ENCODE data around the gene DMRTB1. TPM values are rescaled to one million over a fixed set of nuclear protein-coding genes. Genes with fewer than 3 reads are reported as not detected.
A peak's percentile ranks its signal among the peaks of the same experiment; 100 is the strongest.

The DMRTB1 gene
- total RNA-seq (ENCODE audit: low replicate concordance): not detected in 2 replicates

DNA sequence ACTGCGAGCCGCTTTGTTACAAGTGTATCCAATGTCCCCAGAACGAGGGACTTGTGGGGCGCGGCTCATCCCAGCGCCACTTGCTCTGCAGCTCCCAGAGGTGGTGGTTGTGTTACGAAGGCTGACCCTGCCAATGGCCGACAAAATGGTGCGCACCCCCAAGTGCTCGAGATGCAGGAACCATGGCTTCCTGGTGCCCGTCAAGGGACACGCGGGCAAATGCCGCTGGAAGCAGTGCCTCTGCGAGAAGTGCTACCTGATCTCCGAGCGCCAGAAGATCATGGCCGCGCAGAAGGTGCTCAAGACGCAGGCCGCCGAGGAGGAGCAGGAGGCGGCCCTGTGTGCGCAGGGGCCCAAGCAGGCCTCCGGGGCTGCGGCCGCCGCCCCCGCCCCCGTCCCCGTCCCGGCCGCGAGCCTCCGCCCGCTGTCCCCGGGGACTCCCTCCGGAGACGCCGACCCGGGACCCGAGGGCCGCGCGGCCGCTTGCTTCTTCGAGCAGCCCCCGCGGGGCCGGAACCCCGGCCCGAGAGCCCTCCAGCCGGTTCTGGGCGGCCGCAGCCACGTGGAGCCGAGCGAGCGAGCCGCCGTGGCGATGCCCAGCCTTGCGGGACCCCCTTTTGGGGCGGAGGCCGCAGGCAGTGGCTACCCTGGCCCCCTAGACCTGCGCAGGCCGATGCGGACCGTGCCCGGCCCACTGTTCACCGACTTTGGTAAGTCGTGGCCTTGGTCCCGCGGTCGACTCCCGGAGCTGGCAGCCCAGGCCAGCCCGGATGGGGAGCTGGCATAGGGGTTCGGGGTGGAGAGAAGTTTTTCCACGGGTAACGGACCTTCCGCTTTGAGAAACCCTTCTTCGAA lies at the start of gene DMRTB1:
TSS of gene DMRTB1 (plus strand) at position 79 of the 855 bp plus-strand sequence. CDS start at position 134, 55 bp downstream.
- Histone ChIP-seq H4K20me1 (ENCODE audit: low read depth) (no peaks in the 10 kb centered on the region), H2AFZ (replicated peaks) (no peak within 1 kb of the TSS), H3K4me3 (no peak within 1 kb of the TSS), H3K9me3 (ENCODE audit: low read depth) (no peaks in the 10 kb centered on the region), H3K27me3 (no peaks in the 10 kb centered on the region), H3K79me2 (ENCODE audit: low read depth) (no peaks in the 10 kb centered on the region), H3K36me3 (no peaks in the 10 kb centered on the region), H3K4me1 (peaks cover 11% of the 10 kb centered on the region), H3K27ac (no peak within 1 kb of the TSS), H3F3A (ENCODE audit: low read depth) (peaks cover 10% of the 10 kb centered on the region), H3K9ac (no peak within 1 kb of the TSS), H3K4me2 (no peak within 1 kb of the TSS)
- H3K9me3 Mint-ChIP-seq: peaks cover 2% of the 10 kb centered on the region
- DNase-seq (ENCODE audit: low spot score): no peak
- H3K4me3 Mint-ChIP-seq: no peak within 1 kb of the TSS
- no peak within 1 kb of the TSS for H3K27ac Mint-ChIP-seq
- no peaks in the 10 kb centered on the region for H3K36me3 Mint-ChIP-seq
- H3K27me3 Mint-ChIP-seq (ENCODE audit: insufficient read depth, low read depth): peaks cover 11% of the 10 kb centered on the region
- TF ChIP-seq, protein P1, sequence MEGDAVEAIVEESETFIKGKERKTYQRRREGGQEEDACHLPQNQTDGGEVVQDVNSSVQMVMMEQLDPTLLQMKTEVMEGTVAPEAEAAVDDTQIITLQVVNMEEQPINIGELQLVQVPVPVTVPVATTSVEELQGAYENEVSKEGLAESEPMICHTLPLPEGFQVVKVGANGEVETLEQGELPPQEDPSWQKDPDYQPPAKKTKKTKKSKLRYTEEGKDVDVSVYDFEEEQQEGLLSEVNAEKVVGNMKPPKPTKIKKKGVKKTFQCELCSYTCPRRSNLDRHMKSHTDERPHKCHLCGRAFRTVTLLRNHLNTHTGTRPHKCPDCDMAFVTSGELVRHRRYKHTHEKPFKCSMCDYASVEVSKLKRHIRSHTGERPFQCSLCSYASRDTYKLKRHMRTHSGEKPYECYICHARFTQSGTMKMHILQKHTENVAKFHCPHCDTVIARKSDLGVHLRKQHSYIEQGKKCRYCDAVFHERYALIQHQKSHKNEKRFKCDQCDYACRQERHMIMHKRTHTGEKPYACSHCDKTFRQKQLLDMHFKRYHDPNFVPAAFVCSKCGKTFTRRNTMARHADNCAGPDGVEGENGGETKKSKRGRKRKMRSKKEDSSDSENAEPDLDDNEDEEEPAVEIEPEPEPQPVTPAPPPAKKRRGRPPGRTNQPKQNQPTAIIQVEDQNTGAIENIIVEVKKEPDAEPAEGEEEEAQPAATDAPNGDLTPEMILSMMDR (IDR thresholded peaks at IDR 0.05): no peak
- no peak for TF ChIP-seq EZH2phosphoT487 (IDR thresholded peaks at IDR 0.05)
- no peak for TF ChIP-seq EZH2 (IDR thresholded peaks at IDR 0.05)
- peaks cover 22% of the 10 kb centered on the region for H3K4me1 Mint-ChIP-seq

DNA sequence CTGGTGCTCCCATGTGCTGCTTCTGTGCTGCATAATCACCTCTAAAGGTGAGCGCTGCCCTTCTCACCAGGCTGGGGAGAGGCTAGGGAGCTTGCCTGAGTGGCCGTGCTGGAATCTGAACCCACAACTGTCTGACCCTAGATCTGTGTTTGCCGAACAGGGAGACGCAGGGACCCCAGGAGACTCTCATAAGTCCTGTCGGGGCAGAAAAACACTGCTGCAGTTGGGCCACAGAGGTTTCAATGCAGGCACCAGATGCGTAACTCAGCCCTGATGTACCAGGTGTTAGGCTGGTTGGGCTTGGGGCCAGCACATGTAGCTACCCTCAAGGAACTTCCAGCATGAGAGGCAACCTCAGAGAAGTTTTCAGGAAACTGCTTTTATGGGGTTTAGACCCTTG lies 49.5 kb upstream of the DMRTB1 start:
- no peaks in the 10 kb centered on the region for H3K9me3 Mint-ChIP-seq
- Histone ChIP-seq H3K4me2 (no peak overlapping the region), H3K4me1 (no peaks in the 10 kb centered on the region), H3K9ac (no peak overlapping the region), H2AFZ (replicated peaks) (no peak overlapping the region), H3F3A (ENCODE audit: low read depth) (no peaks in the 10 kb centered on the region), H3K27ac (no peak overlapping the region), H3K4me3 (no peak overlapping the region), H3K27me3 (no peaks in the 10 kb centered on the region), H4K20me1 (ENCODE audit: low read depth) (no peaks in the 10 kb centered on the region), H3K79me2 (ENCODE audit: low read depth) (no peaks in the 10 kb centered on the region), H3K9me3 (ENCODE audit: low read depth) (no peaks in the 10 kb centered on the region), H3K36me3 (no peaks in the 10 kb centered on the region)
- H3K27ac Mint-ChIP-seq: peak overlapping the region; percentile 39
- peaks cover 33% of the 10 kb centered on the region for H3K4me1 Mint-ChIP-seq
- no peaks in the 10 kb centered on the region for H3K36me3 Mint-ChIP-seq
- no peak for DNase-seq (ENCODE audit: low spot score)
- peaks cover 10% of the 10 kb centered on the region for H3K27me3 Mint-ChIP-seq (ENCODE audit: insufficient read depth, low read depth)
- H3K4me3 Mint-ChIP-seq: peak overlapping the region; percentile 57
- TF ChIP-seq EZH2 (IDR thresholded peaks at IDR 0.05) (no peak), EZH2phosphoT487 (IDR thresholded peaks at IDR 0.05) (no peak)
- TF ChIP-seq, protein P1 (IDR thresholded peaks at IDR 0.05): no peak

DNA sequence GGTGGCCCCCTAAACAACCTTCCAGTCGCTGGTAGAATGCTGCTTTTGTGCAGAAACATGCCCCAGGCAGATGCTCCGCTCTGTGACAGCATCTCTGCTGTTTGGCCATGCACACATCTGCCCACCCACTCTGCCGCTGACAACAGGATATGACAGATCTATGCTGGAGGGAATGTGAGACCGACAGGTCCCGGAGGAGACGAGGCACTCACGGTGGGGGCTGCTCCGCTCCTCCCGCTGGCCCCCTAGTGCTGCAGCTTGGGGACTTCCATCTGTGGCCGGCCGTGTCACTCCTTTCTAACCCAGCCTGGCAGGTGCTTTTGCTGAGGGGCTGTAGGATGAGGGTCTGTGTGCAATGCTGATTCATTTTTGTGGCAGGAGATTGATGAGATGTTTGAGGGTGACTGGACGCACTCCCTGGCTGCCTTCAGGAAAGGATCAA lies 49.1 kb upstream of the DMRTB1 start:
- H3K4me2 ChIP-seq: no peak overlapping the region
- no peaks in the 10 kb centered on the region for H3K4me1 ChIP-seq
- no peak overlapping the region for H3K4me3 ChIP-seq
- H3K9me3 ChIP-seq (ENCODE audit: low read depth): no peaks in the 10 kb centered on the region
- DNase-seq (ENCODE audit: low spot score): no peak
- Mint-ChIP-seq H3K9me3 (no peaks in the 10 kb centered on the region), H3K27me3 (ENCODE audit: insufficient read depth, low read depth) (peaks cover 11% of the 10 kb centered on the region), H3K4me1 (peaks cover 33% of the 10 kb centered on the region), H3K4me3 (no peak overlapping the region), H3K36me3 (no peaks in the 10 kb centered on the region), H3K27ac (no peak overlapping the region)
- TF ChIP-seq EZH2phosphoT487 (IDR thresholded peaks at IDR 0.05) (no peak), EZH2 (IDR thresholded peaks at IDR 0.05) (no peak)
- TF ChIP-seq, protein P1 (IDR thresholded peaks at IDR 0.05): no peak
- no peaks in the 10 kb centered on the region for H4K20me1 ChIP-seq (ENCODE audit: low read depth)
- no peak overlapping the region for H3K9ac ChIP-seq
- H3F3A ChIP-seq (ENCODE audit: low read depth): no peaks in the 10 kb centered on the region
- no peaks in the 10 kb centered on the region for H3K79me2 ChIP-seq (ENCODE audit: low read depth)
- H3K27me3 ChIP-seq: no peaks in the 10 kb centered on the region
- no peak overlapping the region for H3K27ac ChIP-seq
- H2AFZ ChIP-seq (replicated peaks): no peak overlapping the region
- no peaks in the 10 kb centered on the region for H3K36me3 ChIP-seq

Measured in neural progenitor cell (in vitro differentiated cells).